Breast epithelium (tissue), 3 donors: ENCODE measurements around the gene MAPRE3.

Experiments
- CTCF ChIP-seq, 3 donors: fragments of 450-650 bp; IDR thresholded peaks; one replicate each; pipeline ENCODE4 v1.5.1; 2016 to 2017; ENCODE audit warnings: antibody characterized with exemption in 3 of 3, mild to moderate bottlenecking in 3 of 3, moderate library complexity in 3 of 3
- POLR2A ChIP-seq: fragments of 450-650 bp; IDR thresholded peaks from one replicate; pipeline ENCODE4 v1.6.1; 2016; ENCODE audit warnings: antibody characterized with exemption, mild to moderate bottlenecking, moderate library complexity

GRCh38 chr2:26983746-26984145 is 13.3 kb downstream of the MAPRE3 start:
- TF ChIP-seq CTCF (IDR thresholded peaks at IDR 0.05) (no peak), POLR2A (no peak)
